Measurements from ENCODE around the gene UXT. TPM values are rescaled to one million over a fixed set of nuclear protein-coding genes. Genes with fewer than 3 reads are reported as not detected.
"Not testable (repeated sequence)": the region's sequence is repeated elsewhere in the genome, so short reads cannot be mapped to it uniquely, and the experiment has no call there.

Gene UXT
- polyA plus RNA-seq, 3 donors, result 107 to 124 (median 116) TPM

GRCh38 chrX:47603125-47603524 is 55.9 kb downstream of the UXT start:
- not testable (repeated sequence) for DNase-seq (ENCODE audit: extremely low read depth in 1 of 11, low read depth in 9 of 11, low spot score in 4 of 11)

Other genes with a start within 250 kb of the UXT start
- gene ZNF41, start 176.0 kb downstream of the UXT start, polyA plus RNA-seq (ENCODE audit: insufficient read length in 3 of 3), result 10 to 100 TPM; 11.6 to 13.1 (median 12.9) TPM
- 10 to 100 TPM; 56.8 to 70.7 (median 59.7) TPM for gene ARAF, start 98.0 kb downstream of the UXT start, polyA plus RNA-seq (ENCODE audit: insufficient read length in 3 of 3)
- 10 to 100 TPM; 73.6 to 97.2 (median 80.5) TPM for gene TIMP1, start 76.7 kb downstream of the UXT start, polyA plus RNA-seq (ENCODE audit: insufficient read length in 3 of 3)
- 1 to 10 TPM; 5.6 to 7.6 (median 6.7) TPM for gene SYN1, start 39.3 kb downstream of the UXT start, polyA plus RNA-seq (ENCODE audit: insufficient read length in 3 of 3)
- 1 to 10 TPM; 1.5 to 3.0 (median 1.8) TPM for gene CFP, start 29.2 kb downstream of the UXT start, polyA plus RNA-seq (ENCODE audit: insufficient read length in 3 of 3)
- 10 to 100 TPM; 26.6 to 33.0 (median 29.8) TPM for gene ELK1, start 8.6 kb downstream of the UXT start, polyA plus RNA-seq (ENCODE audit: insufficient read length in 3 of 3)
- 1 to 10 TPM; 6.7 to 7.6 (median 6.8) TPM for gene ZNF81, start 177.7 kb upstream of the UXT start, polyA plus RNA-seq (ENCODE audit: insufficient read length in 3 of 3)